Activated CD8-positive, alpha-beta T cell treated with anti-CD3 and anti-CD28 coated beads for 36 hours (primary cell): Measurements from ENCODE around the gene ZNF277. TPM values are rescaled to one million over a fixed set of nuclear protein-coding genes. Genes with fewer than 3 reads are reported as not detected.

Experiments used
- ATAC-seq: fragments of 200-7000 bp; cut with Tn5 transposase; one replicate; pipeline ENCODE4 v1.10.0; 2021; ENCODE audit warnings: mild to moderate bottlenecking, moderate library complexity
- CTCF ChIA-PET: fragments of 350-600 bp; sonication (Branson Sonifier 250); formaldehyde crosslinking; loops from one replicate; lab custom pipeline; 2021; ENCODE audit warnings: antibody characterized with exemption; lab: Charles Lee
- POLR2A ChIA-PET: fragments of 350-600 bp; sonication (Branson Sonifier 250); formaldehyde crosslinking; loops from one replicate; lab custom pipeline; 2021; ENCODE audit warnings: antibody characterized with exemption; lab: Charles Lee
- DNase-seq: peaks from one replicate; pipeline ENCODE4 v3.0.0-alpha.2; 2020
- H3K27ac Mint-ChIP-seq: one replicate; pipeline ENCODE4 v1.8.0; 2021; ENCODE audit warnings: mild to moderate bottlenecking, mixed read lengths
- H3K27me3 Mint-ChIP-seq: one replicate; pipeline ENCODE4 v1.8.0; 2021; ENCODE audit warnings: mixed read lengths
- H3K36me3 Mint-ChIP-seq: one replicate; pipeline ENCODE4 v1.8.0; 2021; ENCODE audit warnings: low read depth, mixed read lengths
- H3K4me1 Mint-ChIP-seq: one replicate; pipeline ENCODE4 v1.8.0; 2021; ENCODE audit warnings: low read depth, mixed read lengths
- H3K4me3 Mint-ChIP-seq: one replicate; pipeline ENCODE4 v1.8.0; 2021; ENCODE audit warnings: mild to moderate bottlenecking, moderate library complexity, mixed read lengths
- H3K9me3 Mint-ChIP-seq: one replicate; pipeline ENCODE4 v1.8.0; 2021; ENCODE audit warnings: mixed read lengths
- intact Hi-C: fragments of 100-400 bp; cut with micrococcal nuclease; formaldehyde crosslinking; loops from one replicate; pipeline ENCODE4 v1.10.0; 2022
- total RNA-seq, 2 experiments: library from RNA; stranded (reverse); gene quantifications; one replicate each; pipeline ENCODE4 v1.2.3, GENCODE V29; 2021
- TF ChIP-seq, protein P1 (sequence below): fragments of 200-600 bp; IDR thresholded peaks from one replicate; pipeline ENCODE4 v1.8.0; 2022; ENCODE audit warnings: antibody characterized with exemption, mild to moderate bottlenecking

ZNF277 gene
- total RNA-seq, 2 experiments from 2014 or later = 21.5 to 25.8 TPM

DNA sequence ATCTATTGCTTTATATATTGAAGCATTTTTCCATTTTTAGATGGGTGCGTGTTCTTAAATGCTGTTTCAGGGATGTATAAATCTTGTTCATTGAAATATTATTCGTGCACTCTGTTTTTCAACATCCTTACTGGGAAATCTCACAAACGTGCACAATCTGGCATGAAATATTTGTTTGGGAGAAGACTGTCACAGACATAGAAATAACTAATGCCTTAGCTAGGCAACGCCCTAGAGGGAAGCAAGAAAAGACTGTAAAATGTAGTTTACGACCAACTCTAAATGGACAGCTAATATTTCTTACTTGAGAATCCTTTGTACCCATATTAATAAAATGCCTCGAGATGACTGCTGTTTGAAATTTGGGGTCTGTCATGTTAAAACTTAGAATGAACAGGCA is 9.2 kb upstream of the ZNF277 start:
- Mint-ChIP-seq H3K27ac (no peak overlapping the region), H3K36me3 (no peaks in the 10 kb centered on the region), H3K4me3 (no peak overlapping the region), H3K9me3 (no peaks in the 10 kb centered on the region), H3K27me3 (peaks cover 50% of the 10 kb centered on the region), H3K4me1 (peaks cover 8% of the 10 kb centered on the region)
- ATAC-seq = no peak
- CTCF ChIA-PET = no interaction called here
- TF ChIP-seq, protein P1, sequence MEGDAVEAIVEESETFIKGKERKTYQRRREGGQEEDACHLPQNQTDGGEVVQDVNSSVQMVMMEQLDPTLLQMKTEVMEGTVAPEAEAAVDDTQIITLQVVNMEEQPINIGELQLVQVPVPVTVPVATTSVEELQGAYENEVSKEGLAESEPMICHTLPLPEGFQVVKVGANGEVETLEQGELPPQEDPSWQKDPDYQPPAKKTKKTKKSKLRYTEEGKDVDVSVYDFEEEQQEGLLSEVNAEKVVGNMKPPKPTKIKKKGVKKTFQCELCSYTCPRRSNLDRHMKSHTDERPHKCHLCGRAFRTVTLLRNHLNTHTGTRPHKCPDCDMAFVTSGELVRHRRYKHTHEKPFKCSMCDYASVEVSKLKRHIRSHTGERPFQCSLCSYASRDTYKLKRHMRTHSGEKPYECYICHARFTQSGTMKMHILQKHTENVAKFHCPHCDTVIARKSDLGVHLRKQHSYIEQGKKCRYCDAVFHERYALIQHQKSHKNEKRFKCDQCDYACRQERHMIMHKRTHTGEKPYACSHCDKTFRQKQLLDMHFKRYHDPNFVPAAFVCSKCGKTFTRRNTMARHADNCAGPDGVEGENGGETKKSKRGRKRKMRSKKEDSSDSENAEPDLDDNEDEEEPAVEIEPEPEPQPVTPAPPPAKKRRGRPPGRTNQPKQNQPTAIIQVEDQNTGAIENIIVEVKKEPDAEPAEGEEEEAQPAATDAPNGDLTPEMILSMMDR = no peak
- POLR2A ChIA-PET = no interaction called here
- DNase-seq = no peak
- intact Hi-C loops = no loop called here

DNA sequence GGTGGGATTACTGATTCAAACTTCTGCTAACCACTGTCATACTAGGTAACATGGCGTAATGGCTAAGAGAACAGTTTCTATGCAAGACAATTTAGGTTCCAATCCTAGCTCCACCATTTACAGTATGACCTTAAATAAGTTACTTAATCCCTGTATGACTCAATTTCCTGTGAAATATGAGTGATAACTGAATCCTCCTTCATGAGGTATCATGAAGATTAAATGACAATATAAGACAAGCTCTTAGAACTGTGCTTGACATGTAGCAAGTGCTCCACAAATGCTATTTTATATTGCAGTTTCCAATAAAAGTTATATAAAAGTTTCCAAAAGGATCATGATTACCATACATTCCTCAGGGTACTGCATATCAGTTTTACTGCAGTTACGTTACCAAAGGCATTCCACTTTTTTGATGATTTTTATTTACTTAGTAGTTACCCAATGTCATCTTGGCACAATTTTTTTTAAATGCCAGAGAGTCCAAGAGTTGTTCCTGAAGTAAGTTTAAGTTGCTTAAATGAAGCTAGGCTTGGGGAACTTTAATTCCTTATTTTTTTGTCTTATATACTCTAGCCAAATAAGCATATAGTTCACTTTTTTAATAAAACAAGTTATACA is 7.3 kb upstream of the ZNF277 start:
- H3K4me3 Mint-ChIP-seq = no peak overlapping the region
- peaks cover 52% of the 10 kb centered on the region for H3K27me3 Mint-ChIP-seq
- no peak overlapping the region for H3K27ac Mint-ChIP-seq
- POLR2A ChIA-PET = no interaction called here
- no peak for DNase-seq
- no peaks in the 10 kb centered on the region for H3K9me3 Mint-ChIP-seq
- H3K36me3 Mint-ChIP-seq = no peaks in the 10 kb centered on the region
- TF ChIP-seq, protein P1 = no peak
- ATAC-seq = peak; percentile 70
- CTCF ChIA-PET = no interaction called here
- peaks cover 16% of the 10 kb centered on the region for H3K4me1 Mint-ChIP-seq
- intact Hi-C loops = no loop called here

DNA sequence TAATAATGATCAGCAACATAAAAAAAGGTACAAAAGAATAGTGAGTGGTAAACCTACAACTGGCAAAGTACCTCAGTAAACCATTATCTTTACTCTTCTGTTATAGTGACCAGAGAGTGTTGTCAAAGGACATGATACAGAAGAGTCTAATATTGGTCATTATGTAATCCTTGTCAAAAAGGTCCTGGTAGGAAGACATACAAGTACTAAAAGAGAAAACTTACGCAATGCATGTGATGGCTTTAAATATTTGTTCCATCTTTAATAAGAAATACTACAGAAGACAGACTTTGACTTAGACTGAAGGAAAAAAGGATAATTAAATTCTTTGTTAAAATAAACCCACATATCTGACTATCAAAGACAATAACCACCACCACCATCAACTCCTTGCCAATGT is 6.8 kb upstream of the ZNF277 start:
- intact Hi-C loops = no loop called here
- peaks cover 55% of the 10 kb centered on the region for H3K27me3 Mint-ChIP-seq
- ChIA-PET POLR2A (no interaction called here), CTCF (no interaction called here)
- H3K36me3 Mint-ChIP-seq = no peaks in the 10 kb centered on the region
- H3K4me1 Mint-ChIP-seq = peaks cover 21% of the 10 kb centered on the region
- H3K4me3 Mint-ChIP-seq = no peak overlapping the region
- H3K9me3 Mint-ChIP-seq = no peaks in the 10 kb centered on the region
- DNase-seq (no peak), ATAC-seq (no peak)
- TF ChIP-seq, protein P1 = no peak
- H3K27ac Mint-ChIP-seq = no peak overlapping the region

DNA sequence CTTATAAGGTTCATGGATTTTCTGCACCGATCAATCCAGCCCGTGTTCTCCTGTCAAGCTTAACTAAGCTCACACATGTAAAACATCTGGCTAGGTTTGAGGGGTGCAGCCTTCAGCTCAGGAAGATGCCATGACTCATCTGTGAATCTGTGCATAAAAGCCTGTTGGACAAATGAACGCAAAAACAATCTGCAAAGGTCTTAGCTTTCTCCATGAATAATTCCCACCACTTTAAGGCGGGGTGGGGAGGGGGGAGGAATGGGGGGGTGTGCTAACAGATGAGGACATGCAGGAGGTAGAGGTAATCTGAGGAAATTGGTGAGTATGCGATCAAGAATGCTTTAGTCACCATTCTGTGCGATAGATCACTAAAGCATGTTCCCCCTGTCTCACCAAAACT is 5.1 kb upstream of the ZNF277 start:
- Mint-ChIP-seq H3K4me1 (peaks cover 27% of the 10 kb centered on the region), H3K9me3 (no peaks in the 10 kb centered on the region), H3K27ac (no peak overlapping the region), H3K27me3 (peaks cover 54% of the 10 kb centered on the region), H3K4me3 (no peak overlapping the region), H3K36me3 (no peaks in the 10 kb centered on the region)
- DNase-seq (no peak), ATAC-seq (no peak)
- intact Hi-C loops = no loop called here
- POLR2A ChIA-PET = no interaction called here
- CTCF ChIA-PET = no interaction called here
- TF ChIP-seq, protein P1 = no peak

DNA sequence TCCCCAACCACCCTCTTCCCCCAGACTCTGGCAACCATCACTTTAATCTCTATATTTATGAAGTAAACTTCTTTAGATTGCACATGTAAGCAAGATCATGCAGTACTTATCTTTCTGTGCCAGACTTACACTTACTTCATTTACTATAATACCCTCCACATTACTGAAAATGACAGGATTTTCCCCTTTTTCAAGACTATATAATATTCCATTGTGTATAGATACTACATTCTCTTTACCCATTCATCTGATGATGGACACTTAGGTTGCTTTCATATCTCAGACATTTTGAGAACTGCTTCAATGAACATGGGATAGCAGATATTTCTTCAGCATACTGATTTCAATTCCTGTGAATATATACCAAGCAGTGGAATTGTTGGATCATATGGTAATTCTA is 4.7 kb upstream of the ZNF277 start:
- intact Hi-C loops = no loop called here
- ChIA-PET CTCF (no interaction called here), POLR2A (no interaction called here)
- H3K9me3 Mint-ChIP-seq = no peaks in the 10 kb centered on the region
- no peaks in the 10 kb centered on the region for H3K36me3 Mint-ChIP-seq
- TF ChIP-seq, protein P1 = no peak
- H3K4me3 Mint-ChIP-seq = no peak overlapping the region
- H3K4me1 Mint-ChIP-seq = peaks cover 27% of the 10 kb centered on the region
- ATAC-seq (no peak), DNase-seq (no peak)
- no peak overlapping the region for H3K27ac Mint-ChIP-seq
- H3K27me3 Mint-ChIP-seq = peaks cover 54% of the 10 kb centered on the region
